Testis (tissue), 3 donors: ENCODE results near the gene OPCML. TPM values are rescaled to one million over a fixed set of nuclear protein-coding genes. Genes with fewer than 3 reads are reported as not detected.

Source experiments
- DNase-seq: peaks from one replicate; pipeline ENCODE4 v3.0.0-alpha.2; 2019
- H3K27ac ChIP-seq, 2 donors: fragments of 200-600 bp; sonication (generic); one replicate each; pipeline ENCODE4 v1.5.1; 2019
- H3K27me3 ChIP-seq: fragments of 200-600 bp; sonication (generic); one replicate; pipeline ENCODE4 v1.5.1; 2019
- H3K36me3 ChIP-seq: fragments of 200-600 bp; sonication (generic); one replicate; pipeline ENCODE4 v1.5.1; 2017; ENCODE audit warnings: low read depth; ENCODE audit errors: missing control alignments
- H3K4me1 ChIP-seq: fragments of 200-600 bp; sonication (generic); one replicate; pipeline ENCODE4 v1.5.1; 2019
- H3K4me3 ChIP-seq, 2 donors: fragments of 200-600 bp; sonication (generic); one replicate each; pipeline ENCODE4 v1.5.1; 2017 to 2019
- H3K9me3 ChIP-seq: fragments of 200-600 bp; sonication (generic); one replicate; pipeline ENCODE4 v1.5.1; 2017
- POLR2A ChIP-seq: fragments of 450-650 bp; IDR thresholded peaks from one replicate; pipeline ENCODE4 v1.6.1; 2017; ENCODE audit warnings: antibody characterized with exemption, mild to moderate bottlenecking, moderate library complexity
- WGBS, 2 donors: methylation state at CpG; one replicate each; pipeline ENCODE4 v1.1.5; 2018; 5-methylcytosine and 5-hydroxymethylcytosine counted together
- intact Hi-C: fragments of 100-400 bp; cut with DNase I; formaldehyde crosslinking; loops from one replicate; pipeline ENCODE4 v1.15.1; 2023; ENCODE audit warnings: low total_unique reads
- polyA plus RNA-seq: library from polyadenylated mRNA; stranded (reverse); fragments of 350-450 nt; fragmentation: Illumina TruSeq; extraction: RNeasy Lipid Tissue Mini Kit (QIAGEN cat#74804); gene quantifications from one replicate; pipeline ENCODE4 v1.2.3, GENCODE V29; 2014; ENCODE audit warnings: low read depth, low replicate concordance; ENCODE audit not compliant: insufficient read depth
- total RNA-seq, 2 donors: library from RNA; depleted of rRNA; stranded (reverse); fragments of >200 nt; gene quantifications; one replicate each; pipeline ENCODE4 v1.2.3, GENCODE V29; 2016
- TF ChIP-seq, protein P1 (sequence below), 3 experiments: fragments of 450-650 bp in 2 of 3; fragments of 200-600 bp in 1 of 3; sonication (generic) in 1 of 3; IDR thresholded peaks; one replicate each; pipeline ENCODE4 v1.5.1; 2016 to 2019; ENCODE audit warnings: antibody characterized with exemption in 3 of 3, mild to moderate bottlenecking in 2 of 3, moderate library complexity in 1 of 3

Gene OPCML
- total and polyA plus RNA-seq, 3 donors from 2014 or later, result 0.16 to 2.7 (median 0.62) TPM

DNA sequence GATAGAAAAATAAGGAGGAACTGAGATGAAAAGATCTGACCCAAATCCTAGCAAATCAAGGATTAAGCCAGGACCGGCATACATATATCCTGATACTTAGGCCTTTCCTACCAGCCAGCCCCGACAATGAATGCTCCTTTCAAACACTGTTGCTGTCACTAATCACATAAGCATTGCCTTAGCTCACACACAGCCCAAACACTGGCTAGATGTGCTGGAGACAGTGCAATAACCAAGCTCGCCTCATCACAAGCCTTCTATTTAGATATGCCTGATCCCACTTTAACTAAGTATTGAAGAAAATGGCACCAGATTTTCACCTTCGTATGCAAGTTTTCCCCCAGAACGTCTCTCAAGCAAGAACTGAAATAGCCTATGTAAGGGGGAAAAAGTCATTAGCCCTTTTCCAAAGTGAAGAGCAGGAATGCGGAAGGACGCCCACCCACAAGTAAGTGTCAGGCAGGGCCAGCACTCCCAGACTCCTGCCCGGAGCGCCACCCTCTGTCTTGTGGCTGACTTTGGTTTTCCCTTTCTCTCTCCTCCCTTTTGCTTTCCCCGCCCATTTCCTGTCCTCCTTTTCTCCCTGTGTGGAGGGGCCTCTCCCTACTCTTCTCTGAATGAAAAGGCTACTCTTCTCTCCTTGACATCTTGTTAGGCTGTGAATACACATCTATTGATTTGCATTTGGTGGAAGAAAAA lies 8.9 kb upstream of the OPCML start:
- H3K4me3 ChIP-seq, result no peak overlapping the region
- TF ChIP-seq, protein P1, sequence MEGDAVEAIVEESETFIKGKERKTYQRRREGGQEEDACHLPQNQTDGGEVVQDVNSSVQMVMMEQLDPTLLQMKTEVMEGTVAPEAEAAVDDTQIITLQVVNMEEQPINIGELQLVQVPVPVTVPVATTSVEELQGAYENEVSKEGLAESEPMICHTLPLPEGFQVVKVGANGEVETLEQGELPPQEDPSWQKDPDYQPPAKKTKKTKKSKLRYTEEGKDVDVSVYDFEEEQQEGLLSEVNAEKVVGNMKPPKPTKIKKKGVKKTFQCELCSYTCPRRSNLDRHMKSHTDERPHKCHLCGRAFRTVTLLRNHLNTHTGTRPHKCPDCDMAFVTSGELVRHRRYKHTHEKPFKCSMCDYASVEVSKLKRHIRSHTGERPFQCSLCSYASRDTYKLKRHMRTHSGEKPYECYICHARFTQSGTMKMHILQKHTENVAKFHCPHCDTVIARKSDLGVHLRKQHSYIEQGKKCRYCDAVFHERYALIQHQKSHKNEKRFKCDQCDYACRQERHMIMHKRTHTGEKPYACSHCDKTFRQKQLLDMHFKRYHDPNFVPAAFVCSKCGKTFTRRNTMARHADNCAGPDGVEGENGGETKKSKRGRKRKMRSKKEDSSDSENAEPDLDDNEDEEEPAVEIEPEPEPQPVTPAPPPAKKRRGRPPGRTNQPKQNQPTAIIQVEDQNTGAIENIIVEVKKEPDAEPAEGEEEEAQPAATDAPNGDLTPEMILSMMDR (IDR thresholded peaks at IDR 0.05), result no peak
- no peak for TF ChIP-seq POLR2A
- H3K27ac ChIP-seq, result no peak overlapping the region
- H3K9me3 ChIP-seq, result no peaks in the 10 kb centered on the region
- whole genome bisulfite sequencing, 2 donors, result 57 to 59% methylated on average over 10 of the region's 10 CpGs
- H3K27me3 ChIP-seq, result no peaks in the 10 kb centered on the region
- intact Hi-C loops, result no loop called here
- H3K36me3 ChIP-seq, result no peaks in the 10 kb centered on the region
- no peaks in the 10 kb centered on the region for H3K4me1 ChIP-seq
- DNase-seq, result no peak

DNA sequence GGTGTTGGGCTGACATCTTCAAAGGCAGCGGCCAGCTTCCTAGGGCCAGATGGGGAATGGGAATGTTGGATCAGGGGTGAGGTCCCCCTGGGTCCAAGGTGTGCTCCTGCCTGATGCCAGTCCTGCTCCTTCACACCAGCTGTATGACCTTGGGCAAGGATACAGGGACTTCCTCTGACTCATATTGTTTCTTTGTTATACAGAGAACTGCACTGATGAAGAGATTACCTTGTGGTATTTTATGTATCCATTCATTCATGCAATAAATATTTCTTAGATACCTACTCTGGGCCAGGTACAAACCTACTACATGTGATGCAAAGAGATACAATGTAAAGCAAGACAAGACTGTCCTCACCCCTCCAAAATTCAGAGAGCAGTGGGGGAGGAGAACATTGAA lies 3.9 kb upstream of the OPCML start:
- intact Hi-C loops, result no loop called here
- TF ChIP-seq POLR2A, result no peak
- TF ChIP-seq, protein P1 (IDR thresholded peaks at IDR 0.05), result no peak
- no peak for DNase-seq
- Histone ChIP-seq H3K4me3 (no peak overlapping the region), H3K36me3 (no peaks in the 10 kb centered on the region), H3K27ac (no peak overlapping the region), H3K4me1 (no peaks in the 10 kb centered on the region), H3K9me3 (no peaks in the 10 kb centered on the region), H3K27me3 (no peaks in the 10 kb centered on the region)
- WGBS, 2 donors, result 84 to 93% methylated on average over 1 of the region's 1 CpG

DNA sequence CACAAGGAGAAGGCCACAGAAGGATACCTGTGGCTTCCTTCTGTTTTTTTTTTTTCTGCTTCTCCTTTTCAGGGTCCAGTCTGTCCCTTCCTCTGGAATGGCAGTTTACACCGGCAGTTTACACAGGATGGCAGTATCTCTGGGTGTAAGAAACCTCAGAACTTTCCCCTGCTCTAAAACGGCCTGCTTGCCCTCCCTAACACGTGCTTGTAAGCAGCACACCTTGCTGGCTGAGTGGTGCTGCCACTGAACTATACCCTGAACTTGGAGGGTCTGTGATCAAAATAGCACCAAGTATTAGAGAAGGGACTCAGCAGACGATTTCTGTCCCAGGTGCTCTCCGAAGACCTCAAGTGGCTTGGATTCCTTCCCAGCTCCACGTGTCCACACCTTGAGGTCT lies 904 bp upstream of the OPCML start:
- Histone ChIP-seq H3K4me3 (no peak overlapping the region), H3K36me3 (no peaks in the 10 kb centered on the region), H3K4me1 (no peaks in the 10 kb centered on the region), H3K27ac (no peak overlapping the region), H3K9me3 (no peaks in the 10 kb centered on the region), H3K27me3 (no peaks in the 10 kb centered on the region)
- no peak for DNase-seq
- TF ChIP-seq, protein P1 (IDR thresholded peaks at IDR 0.05), result no peak
- TF ChIP-seq POLR2A, result no peak
- intact Hi-C loops, result no loop called here
- 47 to 66% methylated on average over 6 of the region's 6 CpGs for WGBS, 2 donors

DNA sequence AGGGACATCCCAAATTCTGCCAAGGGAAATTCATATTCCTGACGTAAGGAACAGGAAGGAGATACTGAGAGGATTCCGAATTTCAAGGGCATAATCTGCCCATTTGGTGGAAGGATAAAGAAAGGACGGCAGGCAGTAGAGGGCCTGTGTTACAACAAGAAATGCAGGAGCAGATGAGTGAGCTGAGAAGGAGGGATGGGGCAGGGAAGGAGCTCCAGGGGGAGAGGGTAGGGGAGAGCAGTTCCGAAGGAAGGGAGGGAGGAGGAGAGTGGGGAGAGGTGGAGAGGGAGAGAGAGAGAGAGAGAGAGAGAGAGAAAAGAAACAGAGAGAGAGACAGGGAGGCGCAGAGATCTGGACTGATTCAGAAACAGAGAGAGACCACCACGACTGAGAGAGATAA lies 843 bp downstream of the OPCML start:
- no peak overlapping the region for H3K4me3 ChIP-seq
- H3K27me3 ChIP-seq, result no peaks in the 10 kb centered on the region
- no peaks in the 10 kb centered on the region for H3K9me3 ChIP-seq
- 13 to 16% methylated on average over 6 of the region's 6 CpGs for WGBS, 2 donors
- H3K36me3 ChIP-seq, result no peaks in the 10 kb centered on the region
- no peak for DNase-seq
- H3K27ac ChIP-seq, result no peak overlapping the region
- TF ChIP-seq, protein P1 (IDR thresholded peaks at IDR 0.05), result no peak
- no peak for TF ChIP-seq POLR2A
- no peaks in the 10 kb centered on the region for H3K4me1 ChIP-seq
- intact Hi-C loops, result no loop called here

DNA sequence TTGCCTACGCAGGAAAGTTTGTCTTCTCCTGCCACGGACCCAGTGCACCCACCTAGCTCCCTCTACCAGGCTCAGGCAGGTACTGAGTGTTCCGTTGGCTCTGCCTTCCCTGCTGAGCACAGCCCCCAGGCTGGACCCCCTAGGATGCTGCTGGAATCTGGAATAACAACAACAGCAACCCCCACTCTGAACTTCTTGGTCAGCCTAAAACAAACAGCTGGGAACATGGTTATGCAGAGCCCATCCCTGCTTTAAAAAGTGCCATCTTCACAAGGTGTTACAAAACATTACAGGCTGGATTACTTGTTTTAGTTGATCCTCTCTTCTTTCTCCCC lies 1.8 kb downstream of the OPCML start:
- Histone ChIP-seq H3K27me3 (no peaks in the 10 kb centered on the region), H3K4me3 (no peak overlapping the region), H3K9me3 (no peaks in the 10 kb centered on the region), H3K36me3 (no peaks in the 10 kb centered on the region), H3K27ac (no peak overlapping the region), H3K4me1 (no peaks in the 10 kb centered on the region)
- intact Hi-C loops, result no loop called here
- TF ChIP-seq POLR2A, result no peak
- TF ChIP-seq, protein P1 (IDR thresholded peaks at IDR 0.05), result no peak
- DNase-seq, result no peak
- 17 to 21% methylated on average over 2 to 3 of the region's 3 CpGs for WGBS, 2 donors
